GM21515 (cell line): ENCODE measurements around the gene PDE4D.
"Not testable (repeated sequence)": the region's sequence is repeated elsewhere in the genome, so short reads cannot be mapped to it uniquely, and the experiment has no call there.

Experiments used
- ATAC-seq: cut with Tn5 transposase; IDR thresholded peaks from one replicate; pipeline ENCODE4 v1.9.1; 2021; ENCODE audit not compliant: unreplicated experiment

Gene PDE4D

DNA sequence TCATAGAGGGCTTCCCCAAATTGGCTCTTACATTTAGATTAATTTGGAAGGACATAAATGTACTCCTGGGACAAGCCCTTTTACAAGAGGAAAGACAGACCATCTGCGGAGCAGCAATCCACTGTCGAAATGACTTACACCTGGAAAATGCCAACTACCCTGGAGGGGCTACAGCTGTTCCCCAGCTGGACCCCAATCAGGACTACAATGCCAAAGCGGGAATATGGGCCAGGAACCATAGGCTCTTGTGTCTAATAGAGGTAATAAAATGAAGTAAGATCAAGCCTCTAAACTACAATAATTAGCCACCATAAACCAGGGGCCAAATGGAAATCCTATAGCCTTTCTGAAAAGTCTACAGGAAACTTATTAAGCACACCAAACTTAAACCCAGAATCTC is 581.3 kb downstream of the PDE4D start:
- no peak for ATAC-seq

GRCh38 chr5:59308685-59309084 is 584.8 kb downstream of the PDE4D start:
- ATAC-seq = not testable (repeated sequence)

- not testable (repeated sequence) for ATAC-seq
These were observed 590.2 kb downstream of the PDE4D start for GRCh38 chr5:59303289-59303716.

GRCh38 chr5:59302509-59302908 is 591.0 kb downstream of the PDE4D start:
- ATAC-seq = not testable (repeated sequence)

GRCh38 chr5:59301727-59302126 is 591.8 kb downstream of the PDE4D start:
- ATAC-seq = no peak

- no peak for ATAC-seq
These were observed 592.6 kb downstream of the PDE4D start for GRCh38 chr5:59300930-59301329.

DNA sequence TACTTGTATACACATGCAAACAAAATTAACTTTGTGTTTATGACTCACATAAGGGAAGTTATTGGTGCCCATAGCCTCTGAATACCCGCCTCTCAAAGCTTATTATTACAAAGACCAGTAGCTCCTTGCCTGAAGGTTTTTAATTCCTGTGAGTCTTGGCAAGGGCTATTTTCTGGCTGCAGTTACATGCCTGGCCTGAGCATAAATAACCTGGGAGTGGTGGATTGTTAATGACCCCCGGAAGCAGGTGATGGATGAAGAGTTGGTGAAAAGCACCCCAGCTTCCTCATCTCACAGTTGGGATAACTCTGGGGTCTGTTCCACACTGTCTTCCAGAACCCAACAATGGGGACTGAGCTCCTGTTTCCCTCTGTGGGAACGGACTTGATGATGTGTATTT is 594.5 kb downstream of the PDE4D start:
- no peak for ATAC-seq

GRCh38 chr5:59296317-59297264 is 596.9 kb downstream of the PDE4D start:
- no peak for ATAC-seq

DNA sequence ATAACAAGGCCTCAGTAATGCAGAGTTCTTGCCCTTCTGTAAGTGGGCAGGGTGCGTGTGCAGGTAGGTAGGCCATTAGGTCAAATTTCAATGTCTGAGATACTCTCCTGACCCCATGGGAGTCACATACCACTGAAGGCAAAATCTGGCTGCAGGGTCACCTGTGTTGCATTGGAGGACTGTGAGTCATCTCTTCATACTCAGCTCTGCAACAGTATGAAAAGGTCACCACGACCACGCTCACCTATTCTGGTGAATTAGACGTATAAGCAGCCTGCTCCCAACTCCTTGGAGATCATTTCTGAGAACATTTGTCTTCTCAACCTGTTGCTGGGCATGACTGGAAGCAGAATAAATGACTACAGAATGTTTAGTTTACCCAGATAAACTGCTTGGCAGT is 599.8 kb downstream of the PDE4D start:
- ATAC-seq = no peak

- no peak for ATAC-seq
These were observed 601.6 kb downstream of the PDE4D start for GRCh38 chr5:59291941-59292340.

GRCh38 chr5:59287884-59288283 is 605.6 kb downstream of the PDE4D start:
- ATAC-seq = no peak

GRCh38 chr5:59287361-59287760 is 606.2 kb downstream of the PDE4D start:
- ATAC-seq = no peak

- no peak for ATAC-seq
These were observed 607.0 kb downstream of the PDE4D start for GRCh38 chr5:59286510-59286909.

- no peak for ATAC-seq
These were observed 608.1 kb downstream of the PDE4D start for GRCh38 chr5:59285300-59286016.

- no peak for ATAC-seq
These were observed 610.8 kb downstream of the PDE4D start for GRCh38 chr5:59282726-59283125.

DNA sequence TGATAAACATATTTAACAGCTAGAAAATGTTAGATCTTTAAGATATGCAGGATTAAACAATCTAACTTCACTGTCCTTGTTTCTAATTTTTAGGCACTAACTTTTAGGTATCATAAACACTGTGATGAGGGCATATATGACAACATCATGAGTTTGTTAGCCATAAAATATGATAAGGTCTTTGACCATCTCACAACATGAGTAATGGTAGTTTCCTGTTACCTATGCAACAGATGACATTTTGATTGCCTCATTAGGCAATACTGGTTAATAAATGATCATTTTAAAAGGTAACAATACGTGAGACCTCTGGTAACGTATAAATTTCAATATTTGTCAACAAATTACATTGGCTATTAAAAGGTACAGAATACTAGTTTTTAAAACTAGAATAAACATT is 613.5 kb downstream of the PDE4D start:
- ATAC-seq = no peak

DNA sequence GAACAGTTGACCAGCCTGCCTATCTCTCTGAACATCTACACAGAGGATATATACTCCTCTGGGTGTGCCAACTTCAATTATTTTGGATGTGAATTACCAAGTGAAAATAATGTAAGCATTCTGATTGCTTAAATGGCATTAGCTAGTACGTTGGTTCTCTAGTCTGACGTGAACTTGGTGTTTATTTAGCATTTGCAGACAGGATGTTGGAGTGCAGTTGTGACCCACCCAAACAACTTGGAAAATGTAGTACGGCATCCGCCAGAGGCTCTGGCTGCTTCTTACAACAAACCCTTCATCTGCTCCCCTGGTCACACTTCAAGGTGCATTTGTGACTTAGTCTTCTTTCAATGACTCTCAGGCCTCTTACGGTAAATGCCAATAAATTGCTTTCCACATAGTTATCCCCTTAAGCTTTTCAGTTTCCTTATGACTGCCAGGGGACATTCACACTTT is 616.6 kb downstream of the PDE4D start:
- no peak for ATAC-seq

DNA sequence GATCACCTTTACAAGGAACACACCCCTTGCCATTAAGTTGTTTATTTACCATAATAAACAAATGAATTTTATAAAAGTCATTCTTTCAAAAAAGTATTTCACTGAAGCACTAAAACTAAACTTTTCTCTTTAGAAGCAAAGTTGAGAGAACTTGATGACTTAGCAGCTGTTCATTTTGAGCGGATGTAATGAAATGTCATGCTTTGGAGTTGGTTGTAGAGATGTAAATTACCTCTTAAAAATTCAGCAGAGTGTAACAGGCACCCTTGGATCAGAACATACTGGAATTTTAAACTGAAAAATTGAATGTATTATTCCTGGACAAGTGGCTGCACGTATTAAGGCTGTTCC is 617.2 kb downstream of the PDE4D start:
- no peak for ATAC-seq

- ATAC-seq = no peak
These were observed 617.8 kb downstream of the PDE4D start for GRCh38 chr5:59275510-59276324.

- ATAC-seq = no peak
These were observed 618.4 kb downstream of the PDE4D start for GRCh38 chr5:59275170-59275509.

DNA sequence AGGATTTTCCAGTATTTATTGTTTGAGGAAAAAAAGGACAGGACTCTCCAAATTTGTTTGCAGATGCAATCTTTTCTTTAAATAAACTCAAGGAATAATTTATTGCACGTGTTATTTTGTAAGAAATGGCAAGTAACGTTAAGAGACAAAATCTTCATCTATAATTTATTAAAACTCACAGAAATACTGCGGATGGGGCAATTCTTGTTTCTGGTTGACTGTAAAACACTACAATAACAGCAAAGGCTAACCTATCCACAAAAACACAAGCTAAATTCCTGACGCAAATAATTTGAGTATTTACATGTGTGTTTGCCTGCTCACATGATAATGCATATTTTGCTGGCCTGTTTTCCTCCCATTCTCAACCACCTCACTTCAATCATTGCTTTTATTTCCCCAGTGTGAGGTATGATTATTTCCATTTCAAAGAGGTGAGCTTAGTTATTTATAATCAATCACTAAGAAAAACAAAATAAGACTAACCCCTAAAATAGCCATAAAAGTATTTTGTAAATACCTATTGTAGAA is 619.4 kb downstream of the PDE4D start:
- no peak for ATAC-seq
